Activated naive CD4-positive, alpha-beta T cell treated with anti-CD3 and anti-CD28 coated beads, Interleukin-2, amount 10 ng/mL, durations not matched to agents 7 days and 5 days (primary cell): ENCODE data around the gene CEP55.

ENCODE experiments used
- CTCF ChIA-PET: fragments of 350-600 bp; sonication (Branson Sonifier 250); formaldehyde crosslinking; loops from one replicate; lab custom pipeline; 2021; ENCODE audit warnings: antibody characterized with exemption; lab: Charles Lee
- DNase-seq: peaks from one replicate; pipeline ENCODE4 v3.0.0-alpha.2; 2020
- H3K27ac Mint-ChIP-seq: one replicate; pipeline ENCODE4 v1.8.0; 2021; ENCODE audit warnings: mild to moderate bottlenecking, moderate library complexity, mixed read lengths
- H3K27me3 Mint-ChIP-seq: one replicate; pipeline ENCODE4 v1.8.0; 2021; ENCODE audit warnings: mild to moderate bottlenecking, mixed read lengths
- H3K36me3 Mint-ChIP-seq: one replicate; pipeline ENCODE4 v1.8.0; 2021; ENCODE audit warnings: mixed read lengths
- H3K4me1 Mint-ChIP-seq: one replicate; pipeline ENCODE4 v1.8.0; 2021; ENCODE audit warnings: mixed read lengths
- H3K4me3 Mint-ChIP-seq: one replicate; pipeline ENCODE4 v1.8.0; 2021; ENCODE audit warnings: mild to moderate bottlenecking, moderate library complexity, mixed read lengths
- H3K9me3 Mint-ChIP-seq: one replicate; pipeline ENCODE4 v1.8.0; 2021; ENCODE audit warnings: mixed read lengths

CEP55 gene

DNA sequence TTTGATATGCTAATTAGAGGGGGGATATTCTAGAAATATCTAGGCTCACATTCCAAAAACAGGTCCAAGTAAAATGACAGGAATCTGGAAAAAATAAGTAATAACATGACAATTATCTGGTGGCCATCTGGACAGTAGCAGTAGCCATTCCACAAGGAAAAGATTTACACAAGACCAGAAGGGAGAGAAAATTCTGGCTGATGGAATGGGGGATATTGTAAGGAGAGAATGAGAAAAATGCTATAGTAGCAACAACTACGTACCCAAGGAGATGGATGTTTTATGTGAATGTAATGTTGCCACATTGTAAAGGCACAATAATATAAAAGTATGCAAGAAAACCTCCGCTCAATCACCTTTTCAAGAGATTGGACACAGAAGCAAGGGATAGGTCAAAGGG lies 19.7 kb upstream of the CEP55 start:
- no peak overlapping the region for H3K4me3 Mint-ChIP-seq
- H3K36me3 Mint-ChIP-seq = no peaks in the 10 kb centered on the region
- CTCF ChIA-PET = interaction anchor here (6.3 to 16.8 kb wide), 2 partner anchors 99 to 100 kb away, joined by 42 to 533 read pairs; no protein-coding TSS in a partner anchor
- peaks cover 13% of the 10 kb centered on the region for H3K27me3 Mint-ChIP-seq
- no peaks in the 10 kb centered on the region for H3K9me3 Mint-ChIP-seq
- no peak overlapping the region for H3K27ac Mint-ChIP-seq
- DNase-seq = no peak
- peaks cover 6% of the 10 kb centered on the region for H3K4me1 Mint-ChIP-seq

DNA sequence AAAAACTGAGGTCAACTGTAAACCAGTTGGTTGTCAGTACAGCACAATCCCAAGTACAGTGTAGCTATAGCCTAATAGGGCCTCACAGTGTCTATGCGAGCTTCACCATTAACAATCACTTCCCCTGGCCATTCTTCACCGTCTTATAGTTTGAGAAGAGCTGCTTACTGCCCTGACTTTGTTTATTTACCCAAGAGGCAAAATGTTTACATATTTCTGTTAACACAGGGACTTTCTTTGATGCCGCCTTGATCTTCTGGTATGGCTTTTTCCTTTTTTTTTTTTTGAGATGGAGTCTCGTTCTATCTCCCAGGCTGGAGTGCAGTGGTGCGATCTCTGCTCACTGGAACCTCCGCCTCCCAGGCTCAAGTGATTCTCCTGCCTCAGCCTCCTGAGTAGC lies 17.5 kb upstream of the CEP55 start:
- Mint-ChIP-seq H3K27ac (no peak overlapping the region), H3K9me3 (no peaks in the 10 kb centered on the region), H3K36me3 (no peaks in the 10 kb centered on the region), H3K27me3 (peaks cover 23% of the 10 kb centered on the region), H3K4me3 (no peak overlapping the region), H3K4me1 (peaks cover 14% of the 10 kb centered on the region)
- no peak for DNase-seq
- CTCF ChIA-PET = interaction anchor here (0.6 to 16.8 kb wide), 4 partner anchors 13 to 101 kb away, joined by 3 to 533 read pairs (median 4); no protein-coding TSS in a partner anchor

DNA sequence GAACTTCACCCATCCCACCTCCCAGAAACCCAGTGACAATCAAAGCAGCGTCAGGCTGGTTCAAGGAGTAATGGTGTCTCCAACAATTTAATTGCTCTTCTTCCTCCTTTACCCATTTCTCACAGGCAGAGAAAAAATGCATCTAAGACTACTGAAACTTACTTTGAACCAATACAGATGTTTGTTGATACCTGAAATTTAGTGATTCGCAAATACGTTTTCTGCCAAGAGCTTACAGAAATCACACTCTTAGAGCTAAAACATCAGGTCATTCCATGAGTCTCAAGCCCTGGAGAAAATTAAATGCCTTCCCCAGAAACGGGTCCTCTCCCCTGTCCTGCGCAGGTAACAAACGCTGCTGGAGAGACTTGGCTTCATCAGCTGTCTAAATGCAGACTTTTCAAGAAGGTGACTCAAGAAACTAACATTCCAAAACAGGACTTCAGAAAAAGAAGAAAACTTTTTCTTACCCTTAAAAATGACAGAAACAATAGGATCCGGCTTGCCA lies 14.7 kb upstream of the CEP55 start:
- Mint-ChIP-seq H3K9me3 (no peaks in the 10 kb centered on the region), H3K4me3 (peak overlapping the region; percentile 80), H3K27me3 (peaks cover 23% of the 10 kb centered on the region), H3K36me3 (no peaks in the 10 kb centered on the region), H3K4me1 (peaks cover 14% of the 10 kb centered on the region), H3K27ac (no peak overlapping the region)
- DNase-seq = no peak
- CTCF ChIA-PET = interaction anchor here (0.6 to 16.8 kb wide), 21 partner anchors 8 to 408 kb away, joined by 3 to 533 read pairs (median 5); partner anchors contain the start of genes CEP55 and CYP26A1

DNA sequence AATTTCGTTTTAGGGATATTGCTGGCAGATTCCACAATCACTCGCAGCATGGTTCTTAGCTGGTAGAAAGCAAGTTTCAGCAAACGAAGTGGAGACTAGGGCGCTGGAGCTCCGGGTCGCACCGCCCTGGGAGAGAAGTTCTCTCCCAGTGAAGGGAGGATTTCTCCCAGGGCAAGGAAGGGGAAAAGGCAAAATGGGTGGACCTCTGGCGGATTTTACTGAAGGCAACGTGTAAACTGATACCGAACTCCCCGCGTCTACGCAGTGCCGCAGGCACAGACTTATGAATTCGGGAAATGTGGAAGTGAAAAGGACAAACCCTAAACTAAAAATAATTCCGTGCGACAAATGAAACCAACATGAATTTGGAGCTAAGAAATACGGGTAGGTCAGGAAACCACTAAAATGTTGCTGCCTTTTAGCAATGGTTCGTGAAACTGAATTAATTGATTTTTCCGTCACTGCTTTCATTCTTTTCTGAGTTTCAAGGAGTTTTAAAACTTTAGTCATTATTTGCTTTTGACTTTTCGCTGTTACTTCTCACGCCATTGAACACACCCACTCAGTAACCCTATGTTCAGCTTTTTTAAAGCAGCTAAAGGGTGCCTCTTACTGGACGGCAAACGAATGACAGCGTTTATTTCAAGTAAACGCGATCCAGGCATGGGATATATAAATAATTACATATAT lies 14.1 kb upstream of the CEP55 start, which contains the start of gene MYOF:
TSS of gene MYOF (minus strand) at position 190 of the 690 bp plus-strand sequence. CDS start at position 50, 140 bp downstream.
- Mint-ChIP-seq H3K4me3 (peak within 1 kb of the TSS; percentile 80), H3K4me1 (peaks cover 14% of the 10 kb centered on the region), H3K36me3 (no peaks in the 10 kb centered on the region), H3K27ac (no peak within 1 kb of the TSS), H3K27me3 (peaks cover 23% of the 10 kb centered on the region), H3K9me3 (no peaks in the 10 kb centered on the region)
- CTCF ChIA-PET = interaction anchor here (0.6 to 16.8 kb wide), 27 partner anchors 9 to 519 kb away, joined by 3 to 533 read pairs (median 4); partner anchors contain the start of genes CEP55 and CYP26A1
- peak; percentile 68 for DNase-seq

DNA sequence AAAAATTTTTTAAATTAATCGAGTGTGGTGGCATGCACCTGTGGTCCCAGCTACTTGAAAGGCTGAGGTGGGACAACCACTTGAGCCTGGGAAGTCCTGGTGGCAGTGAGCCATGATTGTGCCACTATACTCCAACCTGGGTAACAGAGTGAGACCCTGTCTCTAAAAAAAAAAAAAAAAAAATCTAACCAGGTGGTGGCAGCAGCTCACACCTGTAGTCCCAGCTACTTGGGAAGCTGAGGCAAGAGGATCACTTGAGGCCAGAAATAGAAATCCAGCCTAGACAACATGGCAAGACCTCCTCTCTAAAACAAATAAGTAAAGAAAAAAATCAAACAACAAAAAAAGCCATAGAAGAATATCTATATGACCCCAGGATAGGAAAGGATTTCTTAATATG lies 10.7 kb upstream of the CEP55 start:
- Mint-ChIP-seq H3K27ac (no peak overlapping the region), H3K27me3 (peaks cover 29% of the 10 kb centered on the region), H3K36me3 (no peaks in the 10 kb centered on the region), H3K4me3 (no peak overlapping the region), H3K9me3 (no peaks in the 10 kb centered on the region), H3K4me1 (peaks cover 14% of the 10 kb centered on the region)
- CTCF ChIA-PET = interaction anchor here (10.8 to 16.8 kb wide), 2 partner anchors 26 to 108 kb away, joined by 103 to 533 read pairs; no protein-coding TSS in a partner anchor
- no peak for DNase-seq

DNA sequence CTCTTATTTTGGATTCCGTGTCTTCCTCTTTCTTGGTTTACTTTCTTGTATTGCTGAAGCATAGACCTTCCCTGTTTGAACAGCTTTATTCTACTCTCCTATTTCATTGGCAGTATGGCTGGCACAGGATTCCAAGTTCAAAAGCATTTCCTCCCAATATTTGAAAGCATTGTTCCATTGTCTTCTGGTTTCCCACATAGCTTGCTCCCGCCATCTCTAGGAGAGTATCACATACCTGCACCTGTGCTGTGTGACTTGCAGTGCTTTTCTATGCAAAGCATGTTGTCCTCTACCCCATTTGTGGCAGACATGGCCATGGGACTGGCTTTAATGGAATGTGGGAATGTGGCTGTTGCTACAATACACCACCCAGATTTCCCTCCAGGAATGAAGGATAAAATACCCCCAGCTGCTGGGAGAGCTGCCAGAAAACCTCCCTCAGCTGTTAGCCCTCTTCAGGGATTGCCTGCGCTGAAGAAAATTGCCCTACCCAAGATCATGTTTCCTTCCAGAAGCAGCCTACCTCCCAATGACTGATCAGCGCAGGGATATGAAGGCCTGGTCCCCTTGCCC lies 7.4 kb upstream of the CEP55 start:
- no peak for DNase-seq
- Mint-ChIP-seq H3K27me3 (peaks cover 9% of the 10 kb centered on the region), H3K4me3 (no peak overlapping the region), H3K4me1 (no peaks in the 10 kb centered on the region), H3K27ac (no peak overlapping the region), H3K36me3 (no peaks in the 10 kb centered on the region), H3K9me3 (no peaks in the 10 kb centered on the region)
- CTCF ChIA-PET = interaction anchor here (1.2 to 16.8 kb wide), 4 partner anchors 13 to 111 kb away, joined by 3 to 533 read pairs (median 53); no protein-coding TSS in a partner anchor

DNA sequence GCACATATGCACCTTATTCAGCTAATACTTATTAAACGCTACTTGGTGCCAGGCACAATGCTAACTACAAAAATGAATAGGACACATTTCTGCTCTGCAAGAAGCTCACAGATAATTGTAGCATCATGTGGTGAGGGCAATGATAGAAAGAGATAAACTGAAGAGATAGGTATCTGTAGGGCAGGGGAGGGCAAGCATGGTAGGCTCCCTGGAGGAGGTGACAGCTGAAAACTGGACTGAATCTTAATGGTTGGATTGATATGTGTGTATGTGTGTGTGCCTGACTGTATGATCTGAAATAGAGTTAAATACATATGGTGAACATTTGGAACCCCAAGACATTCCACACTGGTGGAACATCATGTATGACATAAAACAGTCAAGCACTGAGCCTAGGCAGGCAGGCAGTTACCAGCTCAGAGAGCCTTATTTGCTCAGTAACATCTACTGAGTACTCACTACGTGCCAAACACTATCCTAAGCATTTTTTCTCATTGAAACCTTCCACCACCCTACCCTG lies 4.8 kb upstream of the CEP55 start:
- H3K27me3 Mint-ChIP-seq = peaks cover 12% of the 10 kb centered on the region
- CTCF ChIA-PET = interaction anchor here (0.5 to 16.8 kb wide), 10 partner anchors 9 to 210 kb away, joined by 3 to 533 read pairs (median 3); partner anchors contain the start of gene MYOF
- H3K27ac Mint-ChIP-seq = no peak overlapping the region
- H3K36me3 Mint-ChIP-seq = no peaks in the 10 kb centered on the region
- H3K4me1 Mint-ChIP-seq = peaks cover 6% of the 10 kb centered on the region
- no peak for DNase-seq
- H3K4me3 Mint-ChIP-seq = no peak overlapping the region
- no peaks in the 10 kb centered on the region for H3K9me3 Mint-ChIP-seq

DNA sequence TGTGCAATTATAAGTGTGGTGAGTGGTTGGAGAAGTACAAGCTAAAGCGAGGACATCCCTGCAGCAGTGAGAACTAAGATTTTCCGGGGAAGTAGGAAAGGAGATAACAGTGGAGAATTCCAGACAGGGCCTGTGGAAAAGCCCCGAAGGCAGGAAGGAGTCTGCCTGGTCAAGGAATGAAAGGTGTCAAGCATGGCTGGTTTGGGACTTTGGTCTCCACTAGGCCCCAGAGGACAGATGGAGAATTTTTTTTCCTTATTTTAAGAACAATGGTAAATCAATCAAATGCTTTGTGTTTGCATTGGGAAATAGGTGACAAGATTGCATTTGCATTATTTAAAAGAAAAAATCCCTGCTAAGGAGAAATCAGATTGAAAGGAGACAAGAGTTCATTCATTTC lies 3.2 kb upstream of the CEP55 start:
- DNase-seq = no peak
- Mint-ChIP-seq H3K4me3 (no peak overlapping the region), H3K4me1 (peaks cover 18% of the 10 kb centered on the region), H3K27ac (no peak overlapping the region), H3K9me3 (no peaks in the 10 kb centered on the region), H3K36me3 (peaks cover 5% of the 10 kb centered on the region), H3K27me3 (peaks cover 12% of the 10 kb centered on the region)
- CTCF ChIA-PET = interaction anchor here (2.3 to 16.8 kb wide), 2 partner anchors 11 to 115 kb away, joined by 19 to 533 read pairs; partner anchors contain the start of gene MYOF

DNA sequence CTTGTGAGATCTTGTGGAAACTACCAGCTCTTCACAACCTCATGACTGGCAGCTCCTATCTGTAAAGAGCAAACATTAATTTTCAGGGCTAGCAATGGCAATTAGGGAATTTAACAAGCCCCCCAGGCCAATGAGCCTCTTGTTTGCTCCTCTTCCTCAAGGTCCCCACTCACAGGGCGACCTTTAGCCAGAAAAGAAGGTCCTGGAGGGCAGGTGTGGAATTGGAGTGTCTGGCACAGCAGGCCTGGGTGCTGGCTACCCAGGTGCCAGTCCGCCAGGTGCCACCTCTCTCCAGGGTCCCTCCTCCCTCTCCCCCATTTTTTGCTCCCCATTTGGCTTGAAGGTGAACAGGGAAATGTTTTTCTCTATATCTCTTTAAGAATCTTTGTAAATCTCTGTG lies 1.9 kb upstream of the CEP55 start:
- H3K4me1 Mint-ChIP-seq = peaks cover 29% of the 10 kb centered on the region
- peaks cover 11% of the 10 kb centered on the region for H3K36me3 Mint-ChIP-seq
- H3K27ac Mint-ChIP-seq = no peak overlapping the region
- H3K9me3 Mint-ChIP-seq = no peaks in the 10 kb centered on the region
- no peak for DNase-seq
- H3K4me3 Mint-ChIP-seq = no peak overlapping the region
- CTCF ChIA-PET = interaction anchor here (0.6 to 3.0 kb wide), 5 partner anchors 12 to 131 kb away, joined by 3 to 19 read pairs (median 4); partner anchors contain the start of gene MYOF
- peaks cover 6% of the 10 kb centered on the region for H3K27me3 Mint-ChIP-seq

DNA sequence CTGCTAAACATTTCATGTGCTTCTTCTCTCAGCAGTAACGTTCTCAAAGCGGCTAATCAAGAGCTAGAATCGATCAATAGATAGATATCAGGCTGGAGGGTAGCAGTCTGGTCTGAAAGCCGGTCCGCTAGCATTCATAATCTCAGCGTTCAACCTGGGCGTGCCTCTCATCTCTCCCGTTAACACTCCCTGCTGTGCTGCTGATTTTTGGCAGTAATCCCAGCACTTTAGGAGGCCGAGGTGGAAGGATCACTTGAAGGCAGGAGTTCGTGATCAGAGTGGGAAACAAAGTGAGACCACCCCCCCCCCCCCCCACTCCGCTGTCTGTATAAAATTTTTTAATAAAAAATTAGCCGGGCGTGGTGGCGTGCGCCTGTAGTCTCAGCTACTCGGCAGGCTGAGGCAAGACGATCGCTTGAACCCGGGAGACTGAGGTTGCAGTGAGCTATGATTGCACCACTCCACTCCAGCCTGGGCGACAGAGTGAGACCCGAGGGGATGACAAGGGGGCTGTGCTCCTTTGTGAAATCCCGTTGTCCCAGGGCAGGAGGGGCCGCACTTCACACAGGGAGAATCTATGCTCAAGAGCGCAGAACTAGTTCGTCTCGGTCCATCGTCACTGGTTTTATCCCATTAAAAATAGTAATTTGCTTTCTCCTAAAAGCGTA lies 624 bp upstream of the CEP55 start:
- CTCF ChIA-PET = interaction anchor here (0.8 to 3.0 kb wide), 6 partner anchors 13 to 143 kb away, joined by 3 to 19 read pairs (median 10); partner anchors contain the start of gene MYOF
- peak overlapping the region; percentile 86 for H3K27ac Mint-ChIP-seq

DNA sequence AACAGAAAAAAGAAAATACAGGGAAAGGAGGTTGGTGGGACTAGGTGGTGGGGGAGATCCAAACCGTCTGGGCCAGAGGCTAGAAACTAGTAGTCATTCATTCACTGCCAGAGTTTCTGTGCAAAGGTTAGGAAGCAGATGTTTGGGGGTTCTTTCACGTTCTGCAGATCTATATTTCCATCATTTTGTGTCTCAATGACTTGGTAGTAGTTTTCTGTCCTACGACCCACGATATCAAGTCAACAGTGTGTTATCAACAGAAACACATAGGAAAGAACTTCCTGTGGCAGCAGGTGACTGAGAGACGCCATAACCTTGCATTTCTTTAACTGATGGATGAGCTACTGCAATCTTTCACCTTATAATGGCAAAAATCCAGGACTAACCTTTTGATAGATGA lies 1.8 kb downstream of the CEP55 start:
- peaks cover 4% of the 10 kb centered on the region for H3K27me3 Mint-ChIP-seq

More for the DNA sequence above, 624 bp upstream of the CEP55 start:
- H3K9me3 Mint-ChIP-seq = no peaks in the 10 kb centered on the region
- no peak for DNase-seq
- H3K36me3 Mint-ChIP-seq = peaks cover 24% of the 10 kb centered on the region
- peaks cover 42% of the 10 kb centered on the region for H3K4me1 Mint-ChIP-seq
- H3K4me3 Mint-ChIP-seq = peak overlapping the region; percentile 83
- peaks cover 4% of the 10 kb centered on the region for H3K27me3 Mint-ChIP-seq

DNA sequence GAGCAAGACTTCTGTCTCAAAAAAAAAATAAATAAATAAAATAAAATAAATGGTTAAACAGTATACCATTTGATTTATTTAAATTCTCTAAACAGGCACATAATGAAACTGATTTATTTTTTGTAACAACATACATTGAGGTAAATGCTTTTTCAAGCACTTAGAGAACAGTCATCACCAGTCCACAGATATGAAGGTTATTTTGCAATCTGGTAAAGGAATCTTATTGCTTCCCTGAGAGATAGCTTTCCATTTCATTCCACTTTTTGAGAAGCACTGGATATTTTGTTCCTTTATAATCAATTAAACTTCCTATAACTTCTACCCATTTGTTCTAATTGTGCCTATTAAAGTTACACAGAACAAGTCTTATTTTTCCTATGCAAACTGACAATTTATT lies 5.2 kb downstream of the CEP55 start:
- H3K27ac Mint-ChIP-seq = peak overlapping the region; percentile 5

More for the DNA sequence above, 1.8 kb downstream of the CEP55 start:
- H3K4me1 Mint-ChIP-seq = peaks cover 60% of the 10 kb centered on the region
- peak overlapping the region; percentile 92 for H3K27ac Mint-ChIP-seq
- H3K9me3 Mint-ChIP-seq = no peaks in the 10 kb centered on the region
- peaks cover 36% of the 10 kb centered on the region for H3K36me3 Mint-ChIP-seq
- CTCF ChIA-PET = interaction anchor here (1.4 kb wide), 2 partner anchors 16 to 122 kb away, joined by 3 to 5 read pairs; partner anchors contain the start of gene MYOF
- DNase-seq = no peak
- H3K4me3 Mint-ChIP-seq = peak overlapping the region; percentile 83

DNA sequence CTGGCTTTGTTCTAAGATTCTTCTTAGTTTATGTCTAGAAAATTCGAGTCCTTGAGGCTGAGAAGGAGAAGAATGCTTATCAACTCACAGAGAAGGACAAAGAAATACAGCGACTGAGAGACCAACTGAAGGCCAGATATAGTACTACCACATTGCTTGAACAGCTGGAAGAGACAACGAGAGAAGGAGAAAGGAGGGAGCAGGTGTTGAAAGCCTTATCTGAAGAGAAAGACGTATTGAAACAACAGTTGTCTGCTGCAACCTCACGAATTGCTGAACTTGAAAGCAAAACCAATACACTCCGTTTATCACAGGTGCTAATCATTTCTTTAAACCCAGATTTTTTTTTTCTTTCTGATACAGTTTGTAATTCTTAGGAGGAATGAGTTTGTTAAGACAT lies 6.7 kb downstream of the CEP55 start:
- no peaks in the 10 kb centered on the region for H3K27me3 Mint-ChIP-seq
- peaks cover 49% of the 10 kb centered on the region for H3K4me1 Mint-ChIP-seq
- CTCF ChIA-PET = interaction anchor here (0.5 to 2.1 kb wide), 7 partner anchors 9 to 127 kb away, joined by 3 to 13 read pairs (median 4); partner anchors contain the start of gene MYOF
- no peaks in the 10 kb centered on the region for H3K9me3 Mint-ChIP-seq
- peaks cover 59% of the 10 kb centered on the region for H3K36me3 Mint-ChIP-seq
- peak overlapping the region; percentile 24 for H3K4me3 Mint-ChIP-seq
- no peak for DNase-seq
- peak overlapping the region; percentile 87 for H3K27ac Mint-ChIP-seq

More for the DNA sequence above, 5.2 kb downstream of the CEP55 start:
- Mint-ChIP-seq H3K4me3 (no peak overlapping the region), H3K27me3 (no peaks in the 10 kb centered on the region), H3K36me3 (peaks cover 54% of the 10 kb centered on the region), H3K9me3 (no peaks in the 10 kb centered on the region), H3K4me1 (peaks cover 59% of the 10 kb centered on the region)
- CTCF ChIA-PET = interaction anchor here (0.8 to 2.1 kb wide), 3 partner anchors 10 to 124 kb away, joined by 3 to 13 read pairs (median 4); no protein-coding TSS in a partner anchor
- DNase-seq = no peak
